Effector memory CD4-positive, alpha-beta T cell (primary cell): ENCODE results near the gene SLC35A3.
A peak's percentile ranks its signal among the peaks of the same experiment; 100 is the strongest.
"Not testable (repeated sequence)": the region's sequence is repeated elsewhere in the genome, so short reads cannot be mapped to it uniquely, and the experiment has no call there.

ENCODE experiments used
- DNase-seq, 3 donors: peaks; one replicate each; pipeline ENCODE4 v3.0.0-alpha.2; 2020
- H3K27ac ChIP-seq: 2 replicates; pipeline ENCODE4 v1.7.0; 2013; ENCODE audit warnings: mild to moderate bottlenecking, low read length, moderate library complexity; ENCODE audit not compliant: insufficient read depth, poor library complexity, severe bottlenecking
- H3K27me3 ChIP-seq: replicated peaks from 2 replicates; pipeline ENCODE4 v1.7.0; 2013; ENCODE audit warnings: mild to moderate bottlenecking, low read length; ENCODE audit not compliant: insufficient read depth, control insufficient read depth, poor library complexity, severe bottlenecking
- H3K36me3 ChIP-seq: 2 replicates; pipeline ENCODE4 v1.7.0; 2013; ENCODE audit warnings: mild to moderate bottlenecking, low read length, moderate library complexity; ENCODE audit not compliant: control insufficient read depth, insufficient read depth
- H3K4me1 ChIP-seq: 2 replicates; pipeline ENCODE4 v1.7.0; 2013; ENCODE audit warnings: low read length, mild to moderate bottlenecking; ENCODE audit not compliant: control insufficient read depth, insufficient read depth, poor library complexity, severe bottlenecking
- H3K4me3 ChIP-seq: 2 replicates; pipeline ENCODE4 v1.7.0; 2013; ENCODE audit warnings: low read length, low read depth, mild to moderate bottlenecking; ENCODE audit not compliant: insufficient read depth, poor library complexity, severe bottlenecking
- H3K9me3 ChIP-seq: 2 replicates; pipeline ENCODE4 v1.7.0; 2013; ENCODE audit warnings: mild to moderate bottlenecking, low read length, moderate library complexity; ENCODE audit not compliant: control insufficient read depth

The SLC35A3 gene

GRCh38 chr1:99955375-99955774 is 14.4 kb upstream of the SLC35A3 start:
- Histone ChIP-seq H3K4me3 (no peak overlapping the region), H3K36me3 (no peaks in the 10 kb centered on the region), H3K9me3 (no peaks in the 10 kb centered on the region), H3K4me1 (no peaks in the 10 kb centered on the region), H3K27me3 (no peaks in the 10 kb centered on the region), H3K27ac (no peak overlapping the region)
- no peak for DNase-seq

DNA sequence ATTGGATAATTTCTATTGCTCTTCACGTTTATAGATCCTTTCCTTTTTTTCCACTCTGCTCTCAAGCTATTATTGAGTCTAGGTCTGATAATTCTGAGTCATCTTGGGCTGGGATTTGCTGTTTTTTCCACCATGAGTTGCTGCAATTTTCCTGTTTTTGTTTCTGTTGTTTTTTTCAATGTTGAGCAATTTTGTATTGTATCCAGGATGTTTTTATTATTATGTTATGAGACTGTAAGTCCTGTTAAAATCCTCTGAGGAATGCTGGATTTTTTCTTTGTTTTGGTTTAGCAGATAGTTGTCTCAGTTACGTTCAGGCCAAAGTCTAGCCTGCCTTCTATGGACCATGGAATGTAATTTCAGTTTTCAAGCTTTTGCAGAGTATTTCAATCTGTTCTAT is 13.0 kb upstream of the SLC35A3 start:
- Histone ChIP-seq H3K9me3 (no peaks in the 10 kb centered on the region), H3K4me3 (no peak overlapping the region), H3K27ac (no peak overlapping the region), H3K27me3 (no peaks in the 10 kb centered on the region), H3K36me3 (no peaks in the 10 kb centered on the region), H3K4me1 (no peaks in the 10 kb centered on the region)
- DNase-seq, result no peak

DNA sequence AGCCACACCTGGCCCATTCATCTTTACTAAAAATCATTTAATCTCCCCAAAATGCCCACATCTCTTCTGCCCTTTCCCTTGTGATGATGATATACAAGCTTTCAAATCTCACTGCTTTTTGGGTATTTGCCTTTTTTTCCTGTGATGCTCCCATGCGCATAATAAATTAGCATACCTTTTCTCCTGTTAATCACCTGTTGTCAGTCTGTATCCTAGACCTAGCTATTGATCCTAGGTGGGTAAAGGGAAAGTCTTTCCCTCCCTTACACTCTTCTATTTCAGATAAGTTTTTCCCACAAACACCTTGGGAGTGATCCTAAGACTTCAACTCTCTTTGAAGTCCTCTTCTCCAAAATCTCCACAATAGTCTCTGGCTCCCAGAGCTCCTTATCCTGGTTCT is 12.0 kb upstream of the SLC35A3 start:
- Histone ChIP-seq H3K36me3 (no peaks in the 10 kb centered on the region), H3K4me1 (no peaks in the 10 kb centered on the region), H3K27ac (no peak overlapping the region), H3K4me3 (no peak overlapping the region), H3K9me3 (no peaks in the 10 kb centered on the region), H3K27me3 (no peaks in the 10 kb centered on the region)
- DNase-seq, result no peak

GRCh38 chr1:99959189-99959705 is 10.5 kb upstream of the SLC35A3 start:
- H3K4me3 ChIP-seq, DNase-seq, H3K36me3 ChIP-seq, H3K27ac ChIP-seq, H3K27me3 ChIP-seq, H3K9me3 ChIP-seq, H3K4me1 ChIP-seq: not testable (repeated sequence)

GRCh38 chr1:99960260-99960659 is 9.5 kb upstream of the SLC35A3 start:
- H3K27ac ChIP-seq, H3K36me3 ChIP-seq, H3K4me1 ChIP-seq, H3K9me3 ChIP-seq, DNase-seq, H3K27me3 ChIP-seq, H3K4me3 ChIP-seq: not testable (repeated sequence)

GRCh38 chr1:99963041-99963795 is 6.6 kb upstream of the SLC35A3 start:
- Histone ChIP-seq H3K27me3 (no peaks in the 10 kb centered on the region), H3K4me3 (no peak overlapping the region), H3K4me1 (no peaks in the 10 kb centered on the region), H3K9me3 (no peaks in the 10 kb centered on the region), H3K36me3 (no peaks in the 10 kb centered on the region), H3K27ac (no peak overlapping the region)
- DNase-seq, result no peak

DNA sequence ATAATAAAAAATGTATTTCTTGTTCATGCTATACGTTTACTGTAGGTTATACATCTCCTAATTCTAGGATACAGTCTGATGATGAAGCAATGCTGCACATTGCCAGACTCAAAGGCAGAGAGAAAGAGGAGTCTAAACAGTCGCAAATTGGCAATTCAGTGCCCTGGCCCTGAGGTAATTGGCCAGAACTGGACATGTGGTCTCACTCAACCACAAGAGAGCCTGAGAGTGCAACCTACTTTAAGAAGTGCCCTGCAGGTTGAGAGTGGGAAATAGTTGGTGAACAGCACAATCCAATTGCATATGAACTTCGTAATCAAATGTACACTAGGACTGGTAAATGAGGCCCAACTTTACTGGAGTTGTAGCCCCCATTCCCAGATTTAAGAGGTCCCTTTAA is 5.0 kb upstream of the SLC35A3 start:
- DNase-seq, result no peak
- H3K27ac ChIP-seq, result no peak overlapping the region
- no peaks in the 10 kb centered on the region for H3K36me3 ChIP-seq
- H3K4me3 ChIP-seq, result no peak overlapping the region
- peaks cover 5% of the 10 kb centered on the region for H3K4me1 ChIP-seq
- no peaks in the 10 kb centered on the region for H3K9me3 ChIP-seq
- H3K27me3 ChIP-seq, result no peaks in the 10 kb centered on the region

- DNase-seq, result no peak
- H3K36me3 ChIP-seq, result no peaks in the 10 kb centered on the region
Measured at GRCh38 chr1:99965646-99966375, 4.0 kb upstream of the SLC35A3 start.

GRCh38 chr1:99968214-99968613 is 1.6 kb upstream of the SLC35A3 start:
- Histone ChIP-seq H3K4me1 (peaks cover 5% of the 10 kb centered on the region), H3K27me3 (no peaks in the 10 kb centered on the region), H3K27ac (no peak overlapping the region), H3K36me3 (no peaks in the 10 kb centered on the region), H3K4me3 (no peak overlapping the region), H3K9me3 (no peaks in the 10 kb centered on the region)
- no peak for DNase-seq

More at GRCh38 chr1:99965646-99966375, 4.0 kb upstream of the SLC35A3 start:
- Histone ChIP-seq H3K4me3 (no peak overlapping the region), H3K9me3 (no peaks in the 10 kb centered on the region), H3K27me3 (no peaks in the 10 kb centered on the region), H3K27ac (no peak overlapping the region), H3K4me1 (peaks cover 5% of the 10 kb centered on the region)

DNA sequence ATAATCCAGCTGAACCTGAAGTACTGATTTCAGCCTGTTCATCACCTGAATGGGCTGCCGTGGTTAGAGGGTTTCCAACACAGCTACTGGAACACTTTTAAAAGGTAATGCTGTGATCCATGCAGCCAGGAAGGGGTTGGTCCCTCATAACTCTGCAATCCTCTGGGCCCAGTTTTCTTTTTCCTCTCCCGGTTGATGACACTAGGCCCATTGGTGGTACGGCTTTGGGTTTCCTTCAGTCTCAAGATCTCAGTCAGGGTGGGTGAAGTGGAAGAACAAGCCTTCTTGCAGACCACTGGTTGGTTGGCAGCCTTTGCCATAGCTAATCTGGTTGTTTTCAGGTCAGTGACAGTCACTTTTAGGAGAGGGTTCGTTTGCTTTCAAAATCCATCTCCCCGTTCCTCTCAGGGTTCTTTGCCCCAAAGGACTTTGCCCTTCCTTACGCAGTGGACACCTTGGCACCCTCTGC is 502 bp upstream of the SLC35A3 start:
- Histone ChIP-seq H3K27me3 (no peaks in the 10 kb centered on the region), H3K4me1 (peaks cover 5% of the 10 kb centered on the region), H3K9me3 (no peaks in the 10 kb centered on the region), H3K36me3 (no peaks in the 10 kb centered on the region), H3K4me3 (peak overlapping the region; percentile 89), H3K27ac (peak overlapping the region; percentile 74)
- DNase-seq, result no peak
